Measurements from ENCODE around the gene ABHD2. TPM values are rescaled to one million over a fixed set of nuclear protein-coding genes. Genes with fewer than 3 reads are reported as not detected.

The ABHD2 gene
- total and polyA plus RNA-seq, 2 donors (not counting 3 experiments of a cell fraction or from before 2014, with no cell fraction given), result 14.0 to 62.2 TPM

DNA sequence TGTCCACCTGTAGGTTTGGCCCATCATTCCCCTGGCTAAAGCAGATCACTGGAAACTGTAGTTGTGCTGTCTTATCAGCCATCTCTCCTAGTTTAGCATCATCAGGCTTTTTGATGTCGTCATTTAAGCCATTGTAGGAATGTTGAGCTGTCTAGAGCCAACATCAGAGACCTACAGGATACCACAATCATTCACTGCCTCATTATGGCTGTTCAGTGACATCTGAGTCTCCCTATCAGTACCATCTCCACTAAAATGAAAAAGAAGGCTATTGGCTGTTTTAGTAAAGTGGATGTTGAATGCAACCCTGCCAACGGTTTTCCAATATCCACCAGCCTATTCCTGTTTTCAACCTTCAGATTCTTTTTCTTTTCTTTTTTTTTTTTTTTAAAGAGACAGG is 103.9 kb downstream of the ABHD2 start:
- Histone ChIP-seq H3K36me3 (ENCODE audit: control insufficient read depth in 2 of 2, extremely low read depth in 1 of 2, insufficient read depth in 2 of 2, low read length in 2 of 2) (peaks cover 0 to 6% of the 10 kb centered on the region in 2 experiments), H4K20me1 (replicated peaks; ENCODE audit: control insufficient read depth, extremely low read depth, insufficient read depth, low read length) (no peaks in the 10 kb centered on the region), H3K9ac (replicated peaks; ENCODE audit: extremely low read depth, insufficient read depth, low read length) (no peak overlapping the region), H3K27ac (ENCODE audit: insufficient read depth, low read depth, low read length) (peak overlapping the region; percentile 83), H3K9me3 (replicated peaks; ENCODE audit: control insufficient read depth, insufficient read depth, low read length) (no peaks in the 10 kb centered on the region), H2AFZ (ENCODE audit: low read depth, low read length) (no peak overlapping the region), H3K4me2 (ENCODE audit: insufficient read depth, low read length) (no peak overlapping the region), H3K79me2 (ENCODE audit: control insufficient read depth, insufficient read depth, low read length) (no peaks in the 10 kb centered on the region), H3K4me1 (ENCODE audit: control insufficient read depth, extremely low read depth, insufficient read depth, low read length) (peaks cover 15% of the 10 kb centered on the region), H3K27me3 (ENCODE audit: control insufficient read depth in 2 of 2, insufficient read depth in 2 of 2, low read length in 2 of 2) (no peaks in the 10 kb centered on the region), H3K9me1 (replicated peaks; ENCODE audit: control insufficient read depth, extremely low read depth, insufficient read depth, low read length) (no peaks in the 10 kb centered on the region), H3K4me3 (replicated peaks in 1 of 3; ENCODE audit: insufficient read depth in 1 of 3, low read depth in 1 of 3, low read length in 3 of 3) (no peak overlapping the region)
- no TSS peak for BruUV-seq (replicated peaks)
- TF ChIP-seq POLR2AphosphoS5 (IDR thresholded peaks at IDR 0.05; ENCODE audit: insufficient read depth, low read depth, low read length), result no peak
- TF ChIP-seq MAX (IDR thresholded peaks at IDR 0.05; ENCODE audit: insufficient read depth, insufficient read length), result no peak
- no peak for TF ChIP-seq GATA2 (IDR thresholded peaks at IDR 0.05; ENCODE audit: insufficient read depth, insufficient read length, low read depth, low read length)
- TF ChIP-seq POLR2A (IDR thresholded peaks at IDR 0.05; ENCODE audit: low read depth, low read length), result no peak
- no peak for TF ChIP-seq JUN (IDR thresholded peaks at IDR 0.05; ENCODE audit: borderline replicate concordance, insufficient read depth, insufficient read length, low read depth)
- no peak for TF ChIP-seq CTCF (IDR thresholded peaks at IDR 0.05; ENCODE audit: extremely low read depth in 1 of 2, insufficient read depth in 1 of 2, low read depth in 1 of 2, low read length in 2 of 2)
- POLR2A ChIA-PET, result interaction anchor here (0.5 kb wide), 1 partner anchor 120 kb away, joined by 4 read pairs; no protein-coding TSS in a partner anchor
- CTCF ChIA-PET, result interaction anchor here (1.0 to 7.3 kb wide), 4 partner anchors 14 to 287 kb away, joined by 3 to 80 read pairs (median 16); no protein-coding TSS in a partner anchor
- intact Hi-C loops (cut with micrococcal nuclease), result no loop called here
- peak; percentile 15 for FAIRE-seq
- peak; percentile 10 for DNase-seq (ENCODE audit: low read depth, low spot score)
- dilution Hi-C loops (cut with MboI; ENCODE audit: extremely low pct_ligation_motif_present, low sequenced_read_pairs), result no loop called here

Measured in endothelial cell of umbilical vein (primary cell).